Neural progenitor cell (in vitro differentiated cells): ENCODE measurements around the gene IPO13. TPM values are rescaled to one million over a fixed set of nuclear protein-coding genes. Genes with fewer than 3 reads are reported as not detected.
A peak's percentile ranks its signal among the peaks of the same experiment; 100 is the strongest.

Experiments used
- DNase-seq: peaks from one replicate; pipeline ENCODE4 v3.0.0-alpha.2; 2016; ENCODE audit warnings: low spot score
- H2AFZ ChIP-seq: fragments of 200-600 bp; sonication (generic); replicated peaks from 2 replicates; pipeline ENCODE4 v1.6.1; 2016; ENCODE audit warnings: antibody characterized with exemption
- H3F3A ChIP-seq: fragments of 200-600 bp; sonication (generic); 2 replicates; pipeline ENCODE4 v1.6.1; 2016; ENCODE audit warnings: antibody characterized with exemption, low read depth
- H3K27ac ChIP-seq: fragments of 200-600 bp; sonication (generic); 2 replicates; pipeline ENCODE4 v1.5.1; 2016; ENCODE audit warnings: mild to moderate bottlenecking
- H3K27me3 ChIP-seq: fragments of 200-600 bp; sonication (generic); 2 replicates; pipeline ENCODE4 v1.6.1; 2016; ENCODE audit warnings: mild to moderate bottlenecking, moderate library complexity
- H3K36me3 ChIP-seq: fragments of 200-600 bp; sonication (generic); 2 replicates; pipeline ENCODE4 v1.5.1; 2016
- H3K4me1 ChIP-seq: fragments of 200-600 bp; sonication (generic); 2 replicates; pipeline ENCODE4 v1.6.1; 2016; ENCODE audit warnings: mixed run types
- H3K4me2 ChIP-seq: fragments of 200-600 bp; sonication (generic); 2 replicates; pipeline ENCODE4 v1.6.1; 2016
- H3K4me3 ChIP-seq: fragments of 200-600 bp; sonication (generic); 2 replicates; pipeline ENCODE4 v1.5.1; 2016
- H3K79me2 ChIP-seq: fragments of 200-600 bp; sonication (generic); 2 replicates; pipeline ENCODE4 v1.6.1; 2016; ENCODE audit warnings: low read depth
- H3K9ac ChIP-seq: fragments of 200-600 bp; sonication (generic); 2 replicates; pipeline ENCODE4 v1.6.1; 2016
- H3K9me3 ChIP-seq: fragments of 200-600 bp; sonication (generic); 2 replicates; pipeline ENCODE4 v1.5.1; 2016; ENCODE audit warnings: low read depth
- H4K20me1 ChIP-seq: fragments of 200-600 bp; sonication (generic); 2 replicates; pipeline ENCODE4 v1.6.1; 2016; ENCODE audit warnings: low read depth
- H3K27ac Mint-ChIP-seq: 3 replicates; pipeline ENCODE4 v1.8.0; 2021; ENCODE audit warnings: mixed read lengths
- H3K27me3 Mint-ChIP-seq: 2 replicates; pipeline ENCODE4 v1.8.0; 2022; ENCODE audit warnings: low read depth, mild to moderate bottlenecking, inconsistent platforms, moderate library complexity, mixed read lengths; ENCODE audit not compliant: insufficient read depth
- H3K36me3 Mint-ChIP-seq: 3 replicates; pipeline ENCODE4 v1.8.0; 2021; ENCODE audit warnings: mixed read lengths
- H3K4me1 Mint-ChIP-seq: 3 replicates; pipeline ENCODE4 v1.8.0; 2021; ENCODE audit warnings: mixed read lengths
- H3K4me3 Mint-ChIP-seq: 3 replicates; pipeline ENCODE4 v1.8.0; 2021; ENCODE audit warnings: mild to moderate bottlenecking, moderate library complexity, mixed read lengths
- H3K9me3 Mint-ChIP-seq: 3 replicates; pipeline ENCODE4 v1.8.0; 2020; ENCODE audit warnings: mixed read lengths
- EZH2 ChIP-seq: fragments of 200-600 bp; sonication (generic); IDR thresholded peaks from 2 replicates; pipeline ENCODE4 v1.6.1; 2017; ENCODE audit warnings: antibody characterized with exemption, mild to moderate bottlenecking, moderate library complexity
- EZH2phosphoT487 ChIP-seq: fragments of 200-600 bp; sonication (generic); IDR thresholded peaks from 2 replicates; pipeline ENCODE4 v1.6.1; 2017; ENCODE audit warnings: antibody characterized with exemption
- total RNA-seq: library from RNA; depleted of rRNA; stranded (reverse); fragments of >200 nt; gene quantifications from 2 replicates; pipeline ENCODE4 v1.2.3, GENCODE V29; 2015; ENCODE audit warnings: low replicate concordance
- TF ChIP-seq, protein P1 (sequence below): fragments of 200-600 bp; sonication (generic); IDR thresholded peaks from 2 replicates; pipeline ENCODE4 v1.5.1; 2017; ENCODE audit warnings: antibody characterized with exemption, mild to moderate bottlenecking

IPO13 gene
- total RNA-seq, 1 donor from 2014 or later: 7.2 TPM

- Histone ChIP-seq H3K27me3 (no peaks in the 10 kb centered on the region), H3K36me3 (no peaks in the 10 kb centered on the region), H4K20me1 (peaks cover 23% of the 10 kb centered on the region), H2AFZ (no peak overlapping the region), H3K9ac (no peak overlapping the region), H3K9me3 (no peaks in the 10 kb centered on the region), H3K4me1 (peaks cover 11% of the 10 kb centered on the region), H3K79me2 (peaks cover 7% of the 10 kb centered on the region), H3K27ac (no peak overlapping the region), H3K4me3 (no peak overlapping the region), H3K4me2 (no peak overlapping the region), H3F3A (peaks cover 17% of the 10 kb centered on the region)
- Mint-ChIP-seq H3K4me1 (peaks cover 12% of the 10 kb centered on the region), H3K36me3 (peaks cover 10% of the 10 kb centered on the region), H3K27me3 (no peaks in the 10 kb centered on the region), H3K4me3 (no peak overlapping the region), H3K27ac (no peak overlapping the region), H3K9me3 (no peaks in the 10 kb centered on the region)
- no peak for TF ChIP-seq EZH2
- TF ChIP-seq, protein P1, sequence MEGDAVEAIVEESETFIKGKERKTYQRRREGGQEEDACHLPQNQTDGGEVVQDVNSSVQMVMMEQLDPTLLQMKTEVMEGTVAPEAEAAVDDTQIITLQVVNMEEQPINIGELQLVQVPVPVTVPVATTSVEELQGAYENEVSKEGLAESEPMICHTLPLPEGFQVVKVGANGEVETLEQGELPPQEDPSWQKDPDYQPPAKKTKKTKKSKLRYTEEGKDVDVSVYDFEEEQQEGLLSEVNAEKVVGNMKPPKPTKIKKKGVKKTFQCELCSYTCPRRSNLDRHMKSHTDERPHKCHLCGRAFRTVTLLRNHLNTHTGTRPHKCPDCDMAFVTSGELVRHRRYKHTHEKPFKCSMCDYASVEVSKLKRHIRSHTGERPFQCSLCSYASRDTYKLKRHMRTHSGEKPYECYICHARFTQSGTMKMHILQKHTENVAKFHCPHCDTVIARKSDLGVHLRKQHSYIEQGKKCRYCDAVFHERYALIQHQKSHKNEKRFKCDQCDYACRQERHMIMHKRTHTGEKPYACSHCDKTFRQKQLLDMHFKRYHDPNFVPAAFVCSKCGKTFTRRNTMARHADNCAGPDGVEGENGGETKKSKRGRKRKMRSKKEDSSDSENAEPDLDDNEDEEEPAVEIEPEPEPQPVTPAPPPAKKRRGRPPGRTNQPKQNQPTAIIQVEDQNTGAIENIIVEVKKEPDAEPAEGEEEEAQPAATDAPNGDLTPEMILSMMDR: no peak
- TF ChIP-seq EZH2phosphoT487: no peak
- DNase-seq: no peak
Measured at GRCh38 chr1:43956234-43956633, 9.5 kb downstream of the IPO13 start.

DNA sequence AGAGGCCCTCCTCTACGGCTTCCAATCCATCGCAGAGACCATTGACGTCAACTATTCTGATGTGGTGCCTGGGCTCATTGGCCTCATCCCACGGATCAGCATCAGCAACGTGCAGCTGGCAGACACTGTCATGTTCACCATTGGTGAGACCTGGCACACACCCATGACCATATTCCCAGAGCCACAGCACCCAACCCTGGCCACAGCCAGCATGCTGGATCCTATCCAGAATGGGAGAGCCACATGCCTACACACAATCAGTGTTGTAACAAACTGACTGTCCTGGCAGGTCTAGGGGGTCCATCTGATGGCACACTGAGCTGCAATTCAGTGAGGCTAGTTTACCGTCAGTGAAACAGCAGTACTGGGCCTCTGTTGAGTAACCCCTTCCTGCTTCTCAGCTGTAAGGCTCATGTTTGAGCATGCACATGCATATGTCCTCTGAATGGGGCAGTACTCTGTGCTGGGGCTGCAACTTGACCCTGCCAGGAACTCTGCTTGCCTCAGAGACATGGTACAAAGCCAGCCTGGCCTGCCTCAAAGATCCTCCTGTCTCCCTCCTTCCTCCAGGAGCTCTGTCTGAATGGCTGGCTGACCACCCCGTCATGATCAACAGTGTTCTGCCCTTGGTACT, 10.8 kb downstream of the IPO13 start:
- H3K36me3 ChIP-seq: no peaks in the 10 kb centered on the region

DNA sequence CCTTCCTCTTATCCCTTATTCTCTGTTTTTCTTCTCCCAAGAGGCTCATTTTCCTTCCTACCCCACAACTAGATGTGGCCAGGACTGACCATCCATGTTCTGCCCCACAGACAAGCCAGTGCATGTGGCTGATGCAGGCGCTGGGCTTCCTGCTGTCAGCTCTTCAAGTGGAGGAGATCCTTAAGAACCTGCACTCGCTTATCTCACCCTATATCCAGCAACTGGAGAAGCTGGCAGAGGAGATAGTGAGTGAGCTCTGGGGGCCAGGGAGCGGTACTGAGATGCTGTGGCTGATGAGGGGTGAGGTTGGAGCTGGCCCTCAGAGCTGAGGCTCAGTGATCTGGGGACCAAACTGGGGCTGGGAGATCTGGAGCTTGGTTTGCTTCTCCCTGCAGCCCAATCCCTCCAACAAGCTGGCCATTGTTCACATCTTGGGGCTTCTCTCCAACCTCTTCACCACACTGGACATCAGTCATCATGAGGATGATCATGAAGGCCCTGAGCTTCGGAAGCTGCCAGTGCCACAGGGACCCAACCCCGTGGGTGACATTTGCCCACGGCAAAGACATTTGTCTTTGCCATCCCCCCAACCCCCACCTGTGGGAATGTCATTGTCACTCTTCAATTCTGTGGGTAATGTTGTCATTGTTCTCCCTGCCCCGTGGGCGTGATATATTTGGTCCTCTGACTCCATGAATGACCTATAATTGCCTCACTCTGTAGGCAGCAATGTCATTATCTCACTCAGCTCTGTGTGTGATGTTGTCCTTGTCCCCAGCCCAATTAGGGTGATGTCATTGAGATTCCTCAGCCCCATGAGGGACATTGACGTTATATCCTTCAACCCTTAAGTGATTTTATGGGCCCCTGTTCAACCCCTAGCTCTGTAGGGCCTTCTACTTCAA, 11.9 kb downstream of the IPO13 start:
- DNase-seq: no peak
- Histone ChIP-seq H4K20me1 (peaks cover 8% of the 10 kb centered on the region), H3K4me2 (no peak overlapping the region), H3K4me1 (peaks cover under 1% of the 10 kb centered on the region), H3K4me3 (no peak overlapping the region), H3K27ac (no peak overlapping the region), H2AFZ (no peak overlapping the region), H3K9ac (no peak overlapping the region), H3K79me2 (peaks cover 3% of the 10 kb centered on the region), H3K36me3 (no peaks in the 10 kb centered on the region), H3K27me3 (no peaks in the 10 kb centered on the region), H3F3A (no peaks in the 10 kb centered on the region), H3K9me3 (no peaks in the 10 kb centered on the region)
- H3K27ac Mint-ChIP-seq: no peak overlapping the region
- H3K4me3 Mint-ChIP-seq: no peak overlapping the region
- no peaks in the 10 kb centered on the region for H3K9me3 Mint-ChIP-seq
- no peak for TF ChIP-seq EZH2
- TF ChIP-seq, protein P1: no peak
- TF ChIP-seq EZH2phosphoT487: no peak
- peaks cover under 1% of the 10 kb centered on the region for H3K4me1 Mint-ChIP-seq
- peaks cover 15% of the 10 kb centered on the region for H3K36me3 Mint-ChIP-seq
- H3K27me3 Mint-ChIP-seq: no peaks in the 10 kb centered on the region

More for the DNA sequence above, 10.8 kb downstream of the IPO13 start:
- Histone ChIP-seq H3K9me3 (no peaks in the 10 kb centered on the region), H2AFZ (no peak overlapping the region), H3K27ac (no peak overlapping the region), H3K27me3 (no peaks in the 10 kb centered on the region), H3K79me2 (peaks cover 7% of the 10 kb centered on the region), H3K4me2 (no peak overlapping the region), H4K20me1 (peaks cover 18% of the 10 kb centered on the region), H3K4me1 (peaks cover 11% of the 10 kb centered on the region), H3K4me3 (no peak overlapping the region), H3F3A (peaks cover 9% of the 10 kb centered on the region), H3K9ac (no peak overlapping the region)
- no peaks in the 10 kb centered on the region for H3K27me3 Mint-ChIP-seq
- H3K4me3 Mint-ChIP-seq: peak overlapping the region; percentile 7
- H3K9me3 Mint-ChIP-seq: no peaks in the 10 kb centered on the region
- DNase-seq: no peak
- H3K4me1 Mint-ChIP-seq: peaks cover 11% of the 10 kb centered on the region
- peaks cover 15% of the 10 kb centered on the region for H3K36me3 Mint-ChIP-seq
- TF ChIP-seq EZH2phosphoT487 (no peak), EZH2 (no peak)
- TF ChIP-seq, protein P1: no peak
- no peak overlapping the region for H3K27ac Mint-ChIP-seq
